Spleen (tissue), 7 donors: ENCODE measurements around the gene TTLL8.

Source experiments
- CTCF ChIP-seq, 11 experiments: fragments of 200-600 bp in 7 of 11; fragments of 450-650 bp in 4 of 11; sonication (generic) in 4 of 11; IDR thresholded peaks in 8 of 11; conservative IDR thresholded peaks in 3 of 11; 1 replicate in 7 of 11; 2 replicates in 4 of 11; pipeline versions ENCODE4 v1.4.0 to v1.8.0; 2016 to 2021; ENCODE audit warnings: antibody characterized with exemption in 11 of 11, inconsistent platforms in 4 of 11, mild to moderate bottlenecking in 1 of 11
- POLR2AphosphoS5 ChIP-seq, 3 donors: sonication (generic); formaldehyde crosslinking; IDR thresholded peaks; one replicate each; pipeline ENCODE4 v1.5.1; 2017; ENCODE audit warnings: antibody characterized with exemption in 3 of 3
- donor health status: DM: no; HTN: no; CAD: no; lungs with moderate emphysema.
- donor health status: DM: no; HTN: no; CAD: no.
- donor health status: DM: no; HTN: no; CAD: no.

GRCh38 chr22:50051930-50052329, 6.2 kb downstream of the TTLL8 start:
- TF ChIP-seq CTCF (IDR thresholded peaks at IDR 0.05 in 8 of 11, conservative IDR thresholded peaks at IDR 0.05 in 3 of 11) (no peak), POLR2AphosphoS5 (IDR thresholded peaks at IDR 0.05) (no peak)
